HG03060 (cell line): ENCODE results near the gene COL4A4.
A peak's percentile ranks its signal among the peaks of the same experiment; 100 is the strongest.
"Not testable (repeated sequence)": the region's sequence is repeated elsewhere in the genome, so short reads cannot be mapped to it uniquely, and the experiment has no call there.

Experiments used
- ATAC-seq: cut with Tn5 transposase; IDR thresholded peaks from one replicate; pipeline ENCODE4 v1.9.1; 2021; ENCODE audit warnings: low read depth, moderate number of reproducible peaks; ENCODE audit not compliant: unreplicated experiment

Gene COL4A4

DNA sequence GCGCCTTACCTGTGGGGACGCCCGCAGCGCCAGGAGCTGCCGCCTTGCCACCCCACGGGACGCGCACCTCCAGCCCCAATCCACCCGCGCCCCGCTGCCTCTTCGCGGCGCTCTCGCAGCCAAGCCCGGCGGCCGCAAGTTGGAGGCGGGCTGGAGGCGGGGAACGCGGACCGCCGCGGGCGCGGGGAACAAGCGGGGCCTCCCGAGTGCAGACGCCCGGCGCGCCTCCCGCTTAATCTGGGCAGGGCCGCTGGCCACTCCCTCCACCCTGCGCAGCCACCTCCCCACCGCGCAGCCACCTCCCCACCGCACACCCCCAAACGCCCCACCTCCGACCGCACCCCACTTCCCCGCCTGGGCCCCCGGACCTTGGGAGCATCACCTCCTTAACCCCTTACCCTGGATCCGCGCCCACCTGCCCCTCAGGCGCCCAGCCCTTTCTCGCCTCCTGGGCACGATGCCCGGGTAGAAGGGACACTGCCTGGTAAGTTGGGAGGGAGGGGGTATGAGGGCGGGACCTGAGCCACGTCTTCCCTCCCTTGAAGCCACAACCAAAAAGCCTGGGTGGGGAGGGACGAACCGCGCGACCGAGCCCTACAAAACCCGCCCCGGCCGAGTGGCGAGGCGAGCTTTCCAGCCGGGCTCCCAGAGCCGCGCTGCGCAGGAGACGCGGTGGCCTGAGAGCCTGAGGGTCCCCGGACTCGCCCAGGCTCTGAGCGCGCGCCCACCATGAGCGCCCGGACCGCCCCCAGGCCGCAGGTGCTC, at the start of gene COL4A4, which contains the start of gene COL4A3:
Gene COL4A4, minus strand, starts transcription at position 208 of the 765 bp plus-strand sequence. CDS start 16,722 bp downstream, outside the sequence.
Gene COL4A3, plus strand, starts transcription at position 627 of the 765 bp plus-strand sequence. Its CDS starts 103 bp downstream, at position 730.
- ATAC-seq, result peak; percentile 26

DNA sequence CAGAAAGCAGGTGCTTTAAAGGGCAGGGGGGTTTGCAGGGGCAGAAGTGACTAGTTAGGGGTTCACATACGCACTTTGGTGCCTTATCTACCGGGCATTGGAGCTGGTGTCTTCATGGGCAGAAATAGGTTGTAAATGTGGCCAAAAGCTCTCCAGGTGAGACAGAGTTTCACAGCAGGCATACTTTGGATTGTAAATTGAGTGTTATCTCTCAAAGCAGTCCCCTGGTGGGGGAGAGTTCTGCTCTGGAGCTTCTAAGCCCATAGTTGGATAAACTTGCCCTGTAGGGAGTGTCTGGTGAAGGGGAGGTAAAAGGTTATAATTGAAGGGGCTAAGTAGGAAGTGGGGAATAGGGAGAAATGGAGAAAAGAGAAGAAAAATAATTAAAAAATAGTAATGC, 43.6 kb upstream of the COL4A4 start:
- no peak for ATAC-seq

DNA sequence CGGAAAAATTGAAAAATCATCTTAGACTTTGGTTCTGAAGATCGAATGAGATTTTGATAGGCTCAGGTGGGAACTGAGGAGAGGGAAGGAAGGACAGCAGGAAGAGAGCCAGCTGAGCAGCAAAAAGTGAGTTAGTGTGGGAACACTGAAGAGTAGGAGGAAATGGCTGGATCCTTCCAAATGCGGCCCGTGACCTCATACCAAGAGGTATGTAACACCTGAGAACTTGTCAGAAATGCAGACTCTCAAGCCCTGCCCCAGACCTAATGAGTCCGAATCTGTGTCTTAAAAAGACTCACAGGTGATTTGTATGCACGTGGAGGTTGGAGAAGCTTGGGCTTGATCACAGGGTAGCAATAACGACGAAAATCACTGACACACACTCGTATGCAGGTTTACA, 42.4 kb upstream of the COL4A4 start:
- ATAC-seq, result no peak

DNA sequence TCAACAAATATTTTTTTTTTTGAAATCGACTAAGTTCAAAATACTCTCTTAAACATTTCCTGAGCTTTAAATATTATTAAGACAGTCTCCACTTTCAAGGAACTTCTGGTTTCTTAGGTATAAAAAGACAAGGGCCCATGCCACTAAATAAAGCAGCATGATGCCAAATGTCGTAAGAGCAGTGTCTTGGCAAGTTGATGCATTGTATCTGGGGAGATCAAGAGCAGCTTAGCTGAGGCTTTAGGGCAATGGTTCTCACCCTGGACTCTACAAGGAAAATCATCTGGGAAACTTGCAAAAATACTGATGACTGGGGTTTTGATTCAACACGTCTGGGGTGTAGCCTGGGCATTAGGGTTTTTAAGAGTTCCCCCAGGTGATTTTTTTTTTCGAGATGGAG, 41.7 kb upstream of the COL4A4 start:
- no peak for ATAC-seq

DNA sequence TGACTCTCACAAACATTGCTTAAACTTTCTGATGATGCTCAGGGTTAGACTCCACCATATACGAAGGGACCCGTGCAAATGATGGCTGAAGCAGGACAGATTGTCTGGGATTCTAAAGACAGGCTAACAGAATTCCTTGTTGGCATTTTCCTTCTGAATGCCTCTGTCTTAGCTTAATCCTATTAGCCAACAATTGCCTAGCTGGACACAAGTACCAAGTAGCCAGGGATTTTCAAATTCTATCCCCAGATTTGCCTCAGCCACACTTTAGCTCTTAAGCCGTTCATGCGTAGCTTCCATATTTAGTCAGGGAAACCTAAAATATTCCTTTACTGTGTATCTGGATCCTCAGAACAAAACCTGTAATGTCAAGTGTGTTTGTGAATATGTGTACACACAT, 40.4 kb upstream of the COL4A4 start:
- no peak for ATAC-seq

DNA sequence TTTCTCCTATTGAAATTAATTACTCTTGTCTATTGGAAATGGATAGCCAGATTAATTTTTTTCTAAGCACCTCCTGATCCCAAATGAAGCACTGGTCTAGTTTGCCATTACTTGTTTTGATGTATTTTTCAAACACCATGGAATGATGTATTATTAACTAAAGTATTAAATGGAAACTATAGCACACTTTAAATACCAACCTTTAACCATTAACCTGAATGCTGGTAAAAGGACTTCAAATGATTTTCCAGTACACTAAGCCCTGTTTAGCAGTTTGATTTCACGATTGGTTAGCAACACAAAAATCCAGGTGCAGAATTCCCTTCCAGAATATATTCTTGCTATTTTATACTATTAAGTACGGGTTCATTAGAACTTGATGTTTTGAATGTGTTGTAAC, 37.8 kb upstream of the COL4A4 start:
- no peak for ATAC-seq

DNA sequence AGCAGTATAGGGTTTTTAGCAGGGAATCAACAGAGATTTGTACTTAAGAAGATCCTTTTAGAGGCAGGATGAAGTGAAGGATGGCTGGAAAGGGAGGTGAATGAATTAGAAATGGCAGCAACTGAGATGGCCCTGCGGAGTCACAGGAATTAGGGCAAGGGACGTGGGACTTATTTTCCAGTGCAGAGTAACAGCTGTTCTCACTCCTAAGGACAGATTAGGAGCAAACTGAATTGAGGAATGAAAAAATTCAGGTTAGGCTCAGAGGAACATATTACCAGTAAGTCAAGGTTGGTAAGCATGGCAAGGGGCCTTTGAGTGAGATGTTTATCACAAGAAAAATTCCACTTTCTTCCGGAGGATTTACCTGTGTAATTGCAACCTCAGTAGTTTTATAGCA, 34.9 kb upstream of the COL4A4 start:
- ATAC-seq, result no peak

DNA sequence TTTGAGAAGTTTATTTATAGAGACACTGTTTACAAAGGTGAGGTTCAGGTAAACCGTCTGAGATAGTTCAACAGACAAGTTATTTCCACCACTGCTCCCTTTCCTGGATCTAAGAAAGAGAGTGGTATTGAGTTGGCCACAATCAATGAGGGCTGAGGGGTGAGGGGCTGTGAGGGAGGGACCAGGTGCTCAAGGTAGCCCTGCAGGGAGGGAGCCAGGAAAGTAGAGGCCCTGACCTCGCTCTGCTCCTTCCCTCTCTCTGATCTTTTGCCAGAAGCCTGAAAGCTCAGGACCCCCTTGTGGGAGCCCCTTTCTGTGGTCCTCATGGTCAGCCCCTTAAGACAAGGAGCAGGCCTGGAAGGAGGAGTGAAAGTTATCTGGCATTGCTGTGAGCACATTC, 30.2 kb upstream of the COL4A4 start:
- no peak for ATAC-seq

DNA sequence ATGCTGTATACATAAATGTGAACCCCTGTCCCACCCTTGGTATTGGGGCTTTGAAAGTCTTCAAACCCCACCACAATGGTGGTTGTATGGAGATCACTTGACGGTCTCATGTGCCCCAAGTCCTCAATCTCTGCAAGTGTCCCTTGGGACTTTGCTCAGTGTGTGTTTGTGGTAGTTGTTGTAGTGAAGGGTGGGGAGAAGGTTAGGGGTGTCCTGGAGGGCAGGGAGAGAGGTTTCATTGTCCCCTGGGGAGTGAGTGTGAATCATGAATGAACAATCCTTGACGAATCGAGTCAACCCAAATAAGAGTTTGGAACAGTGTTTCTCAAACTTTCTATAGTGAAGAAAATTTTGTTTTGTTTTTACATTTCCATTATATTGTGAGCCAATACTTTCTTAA, 28.5 kb upstream of the COL4A4 start:
- no peak for ATAC-seq

DNA sequence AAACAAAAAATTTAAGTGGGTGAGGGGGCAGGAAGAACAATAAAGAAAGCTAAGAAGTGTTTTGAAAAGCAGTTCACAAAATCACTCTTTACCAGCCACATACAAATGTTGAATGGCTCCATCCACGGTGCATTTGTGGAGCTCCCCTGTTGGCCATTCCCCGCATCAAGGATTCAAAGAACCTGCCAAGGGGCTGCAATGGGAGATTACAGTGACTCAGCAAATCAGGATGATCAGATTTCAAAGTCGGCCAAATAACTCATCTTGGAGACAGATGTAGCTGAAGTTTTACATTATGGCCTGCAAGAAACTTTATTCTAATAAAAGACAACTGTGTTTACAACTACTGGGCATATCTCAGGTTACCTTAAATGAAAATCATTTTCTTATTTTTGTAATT, 27.4 kb upstream of the COL4A4 start:
- ATAC-seq, result no peak

DNA sequence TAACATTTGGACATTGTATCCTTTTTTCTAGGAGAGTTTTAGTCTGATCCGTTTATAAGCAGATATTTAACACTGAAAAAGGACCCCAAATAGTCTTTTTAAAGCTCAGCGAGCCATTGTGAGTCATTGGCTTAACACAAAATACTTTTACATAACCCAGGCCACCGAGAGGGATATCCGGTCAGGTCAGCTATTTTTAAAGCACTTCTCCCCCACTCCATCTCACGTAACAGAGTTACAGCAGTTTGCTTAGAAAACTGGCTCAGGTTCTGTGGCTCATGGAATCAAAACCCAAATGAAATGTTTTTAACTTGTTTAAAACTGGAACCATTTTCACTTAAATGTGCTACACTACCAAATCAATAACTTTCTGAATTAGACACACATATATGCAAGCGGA, 24.3 kb upstream of the COL4A4 start:
- peak; percentile 76 for ATAC-seq

DNA sequence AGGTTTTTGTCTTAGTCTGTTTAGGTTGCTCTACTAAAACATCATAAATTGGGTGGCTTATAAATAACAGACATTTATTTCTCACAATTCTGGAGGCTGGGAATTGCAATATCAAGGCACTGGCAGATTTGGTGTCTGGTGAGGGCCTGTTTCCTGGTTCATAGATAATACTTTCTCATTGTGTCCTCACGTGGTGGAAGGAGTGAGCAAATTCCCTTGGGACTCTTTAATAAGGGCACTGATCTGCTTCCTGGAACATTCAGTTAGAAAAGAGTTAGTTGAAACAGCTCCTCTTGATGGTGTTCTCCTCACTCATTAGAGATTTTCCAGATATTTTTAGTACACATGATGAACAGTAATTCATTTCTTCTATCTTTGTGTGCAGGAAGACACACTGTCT, 22.7 kb upstream of the COL4A4 start:
- ATAC-seq, result no peak

DNA sequence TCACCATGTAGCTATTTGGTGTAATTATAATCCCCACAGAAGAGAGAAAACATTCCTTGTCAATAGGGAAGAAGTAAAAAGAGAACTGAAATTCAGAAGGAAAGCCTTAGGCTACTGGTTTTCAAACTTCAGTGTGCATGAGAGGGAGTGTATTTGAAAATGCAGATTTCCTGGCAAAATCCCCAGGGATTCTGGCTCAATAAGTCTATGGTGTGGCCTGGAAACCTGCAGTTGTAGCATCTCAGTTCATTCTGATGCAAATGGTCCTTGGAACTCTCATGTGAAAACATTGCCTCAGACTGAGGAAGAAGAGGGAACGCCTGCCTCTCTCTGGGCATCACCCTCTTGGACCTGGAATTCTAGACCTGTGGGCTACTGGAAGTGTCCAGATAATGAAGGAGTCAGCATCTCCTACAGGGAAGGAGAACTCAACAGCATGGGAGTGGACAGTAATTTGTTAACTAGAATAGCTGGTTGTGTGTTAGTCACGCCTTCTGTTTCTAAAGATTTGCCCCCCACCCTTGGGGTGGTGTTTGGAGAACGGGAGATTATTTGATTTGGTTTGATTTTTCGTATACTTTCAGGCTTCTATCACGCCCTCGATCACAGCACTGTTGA, 21.7 kb upstream of the COL4A4 start:
- ATAC-seq, result no peak

DNA sequence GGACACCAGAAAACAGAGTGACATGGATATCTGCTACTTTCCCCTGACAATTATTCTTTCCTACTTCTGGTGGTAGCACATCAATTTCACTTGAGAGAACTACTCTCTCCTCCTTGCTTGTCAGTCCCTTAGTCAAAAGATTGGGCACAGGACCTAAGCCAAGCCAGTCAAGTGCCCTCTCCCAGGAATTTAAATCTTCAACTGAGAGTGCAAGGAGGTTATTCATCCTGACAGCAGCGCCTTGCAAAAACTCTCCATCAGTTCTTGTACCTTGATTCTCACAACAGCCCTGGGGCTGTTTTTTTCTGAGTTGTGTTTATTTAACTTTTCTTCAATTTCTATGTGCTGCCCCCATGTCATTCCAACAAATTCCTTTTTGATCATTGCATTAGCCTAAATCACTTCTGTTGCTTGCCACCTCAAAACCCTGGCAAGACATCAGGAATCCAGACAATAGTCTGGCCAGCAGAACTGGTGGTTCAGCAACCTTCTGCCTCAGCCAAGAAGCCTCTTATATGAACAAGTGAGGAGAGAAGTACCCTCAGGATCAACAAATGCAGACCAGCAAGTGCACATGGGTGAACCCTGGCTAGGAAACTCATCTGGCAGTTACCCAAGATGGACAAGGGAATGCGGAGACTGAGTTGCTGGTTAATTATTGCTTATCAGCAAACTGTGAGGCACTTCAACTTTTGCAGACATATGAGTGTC, 19.8 kb upstream of the COL4A4 start:
- ATAC-seq, result no peak

DNA sequence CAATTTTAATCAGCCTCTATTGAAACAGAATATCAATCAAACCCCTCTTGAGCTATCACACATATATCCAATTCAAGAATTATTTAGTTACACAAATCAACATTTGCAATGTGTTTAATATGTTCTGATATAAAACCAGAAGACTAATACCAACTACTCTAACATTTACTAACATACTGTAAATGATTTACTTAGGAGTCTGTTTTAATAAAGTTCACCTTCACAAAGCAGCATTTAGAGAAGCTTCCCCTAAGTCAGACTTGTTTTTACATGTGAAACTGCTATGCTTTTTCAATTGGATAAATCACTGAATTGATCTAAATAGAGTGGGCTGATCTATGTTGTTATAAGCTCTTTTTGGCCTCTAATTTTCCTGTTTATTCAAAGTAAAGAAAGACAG, 18.8 kb upstream of the COL4A4 start:
- ATAC-seq, result no peak

DNA sequence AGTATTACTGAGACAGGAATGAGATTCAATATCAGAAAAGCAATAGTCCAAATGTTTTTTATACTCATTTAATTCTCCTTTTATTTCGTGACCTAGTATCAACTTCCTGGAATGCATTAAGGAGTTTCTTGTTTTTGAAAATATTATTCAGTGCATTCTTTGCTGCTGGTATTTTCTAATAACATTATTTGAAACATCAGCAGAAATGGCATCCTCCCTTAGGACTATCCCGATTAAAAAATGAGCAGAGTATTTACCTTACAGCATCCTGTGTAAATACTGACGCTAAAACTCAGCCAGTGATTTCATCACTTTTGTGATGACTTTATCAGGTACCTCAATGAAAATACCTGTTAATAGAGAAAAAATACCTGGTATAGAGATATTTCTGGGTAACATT, 16.8 kb upstream of the COL4A4 start:
- no peak for ATAC-seq

DNA sequence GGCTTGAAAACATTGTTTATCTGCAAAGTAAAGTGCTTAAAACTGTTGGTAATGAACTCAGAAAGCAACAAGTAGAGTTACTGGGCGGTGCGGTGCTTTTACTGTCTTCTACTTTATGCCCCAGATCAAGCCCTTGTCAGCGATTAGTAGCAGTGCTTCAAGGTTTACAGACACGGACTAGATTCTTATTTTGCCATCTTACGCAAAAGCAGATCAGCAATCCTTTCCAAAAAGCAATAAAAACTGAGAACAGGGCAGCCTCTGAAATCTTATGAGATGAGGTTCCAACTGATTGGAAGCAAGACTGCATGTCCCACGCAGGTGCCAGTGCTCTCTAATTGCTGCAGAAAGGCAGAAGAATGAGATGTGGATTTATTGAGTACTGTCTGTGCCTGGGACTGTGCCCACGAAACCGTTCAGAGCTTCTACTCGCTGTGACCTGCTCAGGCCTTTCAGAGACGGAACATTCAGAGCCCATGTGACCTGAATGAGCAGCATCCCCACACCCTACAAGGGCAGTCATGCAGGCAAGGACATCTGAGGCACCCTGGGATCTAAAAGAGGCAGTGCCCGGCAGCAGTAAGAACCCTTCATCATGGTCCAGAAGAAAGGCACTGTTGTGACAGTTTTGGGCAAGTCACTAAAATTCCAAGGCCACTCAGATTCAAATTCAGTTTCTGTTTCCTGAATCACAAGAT, 16.1 kb upstream of the COL4A4 start:
- ATAC-seq, result no peak

DNA sequence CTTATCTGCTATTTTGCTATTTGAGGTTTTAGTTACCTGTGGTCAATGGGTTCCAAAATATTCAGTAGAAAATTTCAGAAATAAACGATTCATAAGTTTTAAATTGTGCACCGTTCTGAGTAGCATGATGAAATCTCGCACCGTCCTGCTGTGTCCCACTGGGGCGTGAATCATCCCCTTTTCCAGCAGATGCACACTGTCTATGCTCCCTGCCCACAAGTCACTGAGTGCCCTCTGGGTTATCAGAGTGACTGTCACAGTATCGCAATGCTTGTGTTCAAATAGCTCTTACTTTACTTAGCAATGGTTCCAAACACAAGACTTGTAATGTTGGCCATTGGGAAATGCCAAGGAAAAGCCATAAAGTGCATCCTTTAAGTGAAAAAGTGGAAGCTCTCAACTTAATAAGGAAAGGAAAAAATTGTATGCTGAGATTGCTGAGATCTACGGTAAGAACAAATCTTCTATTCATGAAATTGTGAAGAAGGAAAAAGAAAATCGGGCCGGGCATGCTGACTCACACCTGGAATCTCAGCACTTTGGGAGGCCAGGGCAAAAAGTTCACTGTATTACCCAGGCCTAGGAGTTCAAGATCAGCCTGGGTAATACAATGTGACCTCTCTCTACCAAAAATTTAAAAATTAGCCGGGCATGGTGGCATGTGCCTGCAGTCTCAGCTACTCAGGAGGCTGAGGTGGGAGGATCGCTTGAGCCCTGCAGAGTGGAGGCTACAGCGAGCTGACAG, 13.8 kb upstream of the COL4A4 start:
- ATAC-seq, result no peak

DNA sequence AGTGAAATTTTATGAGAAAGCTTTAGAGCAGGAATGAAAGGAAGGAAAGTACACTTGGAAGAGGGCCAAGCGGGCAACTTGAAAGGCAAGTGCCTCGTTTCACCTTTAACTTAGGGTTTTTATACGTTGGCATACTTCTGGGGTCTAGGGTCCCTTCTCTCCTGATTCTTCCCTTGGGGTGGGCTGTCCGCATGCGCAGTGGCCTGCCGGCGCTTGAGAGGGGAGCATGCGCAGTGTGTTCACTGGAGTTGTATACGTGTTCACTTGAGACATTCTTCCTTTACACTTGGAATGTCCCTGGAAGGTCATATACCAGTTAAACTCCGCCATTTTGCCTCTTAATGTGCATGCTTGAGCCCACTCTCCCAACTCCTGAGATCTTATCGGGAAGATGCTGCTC, 7.8 kb upstream of the COL4A4 start:
- not testable (repeated sequence) for ATAC-seq

DNA sequence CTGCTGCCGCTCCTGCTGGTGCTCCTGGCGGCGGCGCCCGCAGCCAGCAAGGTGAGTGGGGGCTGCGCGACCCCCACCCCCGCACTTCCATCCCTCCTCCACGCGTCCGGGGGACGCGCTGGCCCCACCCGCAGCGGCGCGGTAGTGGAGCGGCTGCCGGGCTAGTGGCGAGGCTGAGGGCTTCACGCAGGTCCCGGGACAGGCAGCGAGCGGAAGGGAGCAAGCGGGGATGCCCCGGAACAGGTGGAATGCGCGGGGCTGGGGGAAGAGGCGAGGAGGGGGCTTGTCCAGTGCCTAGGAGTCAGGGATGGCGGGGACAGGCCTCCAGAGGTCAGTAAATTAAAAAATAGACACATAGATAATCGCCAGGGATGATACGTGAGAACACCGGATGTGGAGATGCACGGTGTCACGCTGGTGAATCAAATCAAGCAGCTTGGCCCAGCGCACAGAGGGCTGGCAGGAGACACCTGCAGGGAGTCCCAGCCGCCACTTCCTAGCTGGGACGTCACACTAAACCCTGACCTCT, 822 bp upstream of the COL4A4 start:
- peak; percentile 67 for ATAC-seq
